ENCODE results near the gene ZNF70. TPM values are rescaled to one million over a fixed set of nuclear protein-coding genes. Genes with fewer than 3 reads are reported as not detected.

The ZNF70 gene
- total RNA-seq, 1 donor from 2014 or later = 4.0 TPM

DNA sequence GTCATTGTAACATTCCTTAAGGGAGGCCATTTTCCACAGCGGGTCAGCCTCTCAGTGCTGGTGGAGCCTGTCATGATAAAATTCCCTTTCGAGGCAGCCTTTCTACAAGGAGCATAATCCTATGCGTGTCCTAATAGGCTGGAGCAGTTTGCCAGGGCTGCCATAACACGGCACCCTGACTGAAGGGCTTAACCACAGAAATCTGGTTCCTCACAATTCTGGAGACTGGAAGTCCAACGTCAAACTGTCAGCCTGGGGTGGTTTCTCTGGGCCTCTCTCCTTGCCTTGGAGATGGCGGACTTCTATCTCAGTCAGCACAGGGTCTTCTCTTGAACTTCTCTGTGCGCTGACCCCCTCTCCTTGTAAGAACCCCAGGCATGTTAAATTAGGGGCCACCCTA is 61.5 kb downstream of the ZNF70 start:
- no peaks in the 10 kb centered on the region for H3K9me3 ChIP-seq (replicated peaks)
- TF ChIP-seq, protein P1, sequence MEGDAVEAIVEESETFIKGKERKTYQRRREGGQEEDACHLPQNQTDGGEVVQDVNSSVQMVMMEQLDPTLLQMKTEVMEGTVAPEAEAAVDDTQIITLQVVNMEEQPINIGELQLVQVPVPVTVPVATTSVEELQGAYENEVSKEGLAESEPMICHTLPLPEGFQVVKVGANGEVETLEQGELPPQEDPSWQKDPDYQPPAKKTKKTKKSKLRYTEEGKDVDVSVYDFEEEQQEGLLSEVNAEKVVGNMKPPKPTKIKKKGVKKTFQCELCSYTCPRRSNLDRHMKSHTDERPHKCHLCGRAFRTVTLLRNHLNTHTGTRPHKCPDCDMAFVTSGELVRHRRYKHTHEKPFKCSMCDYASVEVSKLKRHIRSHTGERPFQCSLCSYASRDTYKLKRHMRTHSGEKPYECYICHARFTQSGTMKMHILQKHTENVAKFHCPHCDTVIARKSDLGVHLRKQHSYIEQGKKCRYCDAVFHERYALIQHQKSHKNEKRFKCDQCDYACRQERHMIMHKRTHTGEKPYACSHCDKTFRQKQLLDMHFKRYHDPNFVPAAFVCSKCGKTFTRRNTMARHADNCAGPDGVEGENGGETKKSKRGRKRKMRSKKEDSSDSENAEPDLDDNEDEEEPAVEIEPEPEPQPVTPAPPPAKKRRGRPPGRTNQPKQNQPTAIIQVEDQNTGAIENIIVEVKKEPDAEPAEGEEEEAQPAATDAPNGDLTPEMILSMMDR (IDR thresholded peaks at IDR 0.05; ENCODE audit: borderline replicate concordance) = no peak
- no peak overlapping the region for H3K27ac ChIP-seq (replicated peaks)
- intact Hi-C loops (cut with micrococcal nuclease) = no loop called here
- DNase-seq = no peak
- H3K4me3 ChIP-seq = no peak overlapping the region
- no peaks in the 10 kb centered on the region for H3K27me3 ChIP-seq (ENCODE audit: low read depth)
- peaks cover 24% of the 10 kb centered on the region for H3K4me1 ChIP-seq
- peaks cover 15% of the 10 kb centered on the region for H3K36me3 ChIP-seq

Other genes with a start within 250 kb of the ZNF70 start
- gene IGLL1, start 170.8 kb downstream of the ZNF70 start, total RNA-seq = not detected
- gene DRICH1, start 118.8 kb downstream of the ZNF70 start, total RNA-seq = not detected
- gene RGL4, start 60.1 kb downstream of the ZNF70 start, total RNA-seq = not detected
- gene VPREB3, start 3.3 kb upstream of the ZNF70 start, total RNA-seq = 0.69 TPM
- not detected for gene C22orf15, start 11.9 kb upstream of the ZNF70 start, total RNA-seq
- gene CHCHD10, start 16.9 kb upstream of the ZNF70 start, total RNA-seq = 1,446 TPM
- 16.9 TPM for gene MMP11, start 21.7 kb upstream of the ZNF70 start, total RNA-seq
- 52.0 TPM for gene SMARCB1, start 35.9 kb upstream of the ZNF70 start, total RNA-seq
- 2.0 TPM for gene DERL3, start 87.9 kb upstream of the ZNF70 start, total RNA-seq
- 22.0 TPM for gene SLC2A11, start 106.8 kb upstream of the ZNF70 start, total RNA-seq
- gene MIF, start 143.3 kb upstream of the ZNF70 start, total RNA-seq = 242 TPM
- 4.9 TPM for gene GSTT2B, start 210.1 kb upstream of the ZNF70 start, total RNA-seq
- gene DDTL, start 215.8 kb upstream of the ZNF70 start, total RNA-seq = 1.5 TPM
- gene DDT, start 223.3 kb upstream of the ZNF70 start, total RNA-seq = 157 TPM
- 0.66 TPM for gene GSTT2, start 229.0 kb upstream of the ZNF70 start, total RNA-seq